Activated naive CD4-positive, alpha-beta T cell treated with anti-CD3 and anti-CD28 coated beads, Interleukin-2, amount 50 U/mL, for 72 hours (primary cell): Measurements from ENCODE around the gene CDC45. TPM values are rescaled to one million over a fixed set of nuclear protein-coding genes. Genes with fewer than 3 reads are reported as not detected.
"Not testable (repeated sequence)": the region's sequence is repeated elsewhere in the genome, so short reads cannot be mapped to it uniquely, and the experiment has no call there.

Experiments
- ATAC-seq, 2 donors: fragments of 150-1000 bp; cut with Tn5 transposase; 2 replicates each; pipeline ENCODE4 v1.10.0; 2021; ENCODE audit warnings: mild to moderate bottlenecking in 2 of 2, moderate library complexity in 2 of 2
- DNase-seq, 2 donors: peaks; one replicate each; pipeline ENCODE4 v3.0.0; 2021 to 2022; ENCODE audit warnings: low spot score in 2 of 2
- H3K27ac Mint-ChIP-seq, 2 donors: one replicate each; pipeline ENCODE4 v1.8.0; 2022; ENCODE audit warnings: mild to moderate bottlenecking in 2 of 2, mixed read lengths in 2 of 2
- H3K36me3 Mint-ChIP-seq, 2 donors: one replicate each; pipeline ENCODE4 v1.8.0; 2022; ENCODE audit warnings: mixed read lengths in 2 of 2
- H3K9me3 Mint-ChIP-seq, 2 donors: one replicate each; pipeline ENCODE4 v1.8.0; 2022; ENCODE audit warnings: mixed read lengths in 2 of 2
- total RNA-seq, 2 donors: library from RNA; stranded (reverse); gene quantifications; one replicate each; pipeline ENCODE4 v1.2.3, GENCODE V29; 2022

CDC45 gene, protein sequence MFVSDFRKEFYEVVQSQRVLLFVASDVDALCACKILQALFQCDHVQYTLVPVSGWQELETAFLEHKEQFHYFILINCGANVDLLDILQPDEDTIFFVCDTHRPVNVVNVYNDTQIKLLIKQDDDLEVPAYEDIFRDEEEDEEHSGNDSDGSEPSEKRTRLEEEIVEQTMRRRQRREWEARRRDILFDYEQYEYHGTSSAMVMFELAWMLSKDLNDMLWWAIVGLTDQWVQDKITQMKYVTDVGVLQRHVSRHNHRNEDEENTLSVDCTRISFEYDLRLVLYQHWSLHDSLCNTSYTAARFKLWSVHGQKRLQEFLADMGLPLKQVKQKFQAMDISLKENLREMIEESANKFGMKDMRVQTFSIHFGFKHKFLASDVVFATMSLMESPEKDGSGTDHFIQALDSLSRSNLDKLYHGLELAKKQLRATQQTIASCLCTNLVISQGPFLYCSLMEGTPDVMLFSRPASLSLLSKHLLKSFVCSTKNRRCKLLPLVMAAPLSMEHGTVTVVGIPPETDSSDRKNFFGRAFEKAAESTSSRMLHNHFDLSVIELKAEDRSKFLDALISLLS
- total RNA-seq, result 10 to 100 TPM; 92.1 to 99.7 TPM

DNA sequence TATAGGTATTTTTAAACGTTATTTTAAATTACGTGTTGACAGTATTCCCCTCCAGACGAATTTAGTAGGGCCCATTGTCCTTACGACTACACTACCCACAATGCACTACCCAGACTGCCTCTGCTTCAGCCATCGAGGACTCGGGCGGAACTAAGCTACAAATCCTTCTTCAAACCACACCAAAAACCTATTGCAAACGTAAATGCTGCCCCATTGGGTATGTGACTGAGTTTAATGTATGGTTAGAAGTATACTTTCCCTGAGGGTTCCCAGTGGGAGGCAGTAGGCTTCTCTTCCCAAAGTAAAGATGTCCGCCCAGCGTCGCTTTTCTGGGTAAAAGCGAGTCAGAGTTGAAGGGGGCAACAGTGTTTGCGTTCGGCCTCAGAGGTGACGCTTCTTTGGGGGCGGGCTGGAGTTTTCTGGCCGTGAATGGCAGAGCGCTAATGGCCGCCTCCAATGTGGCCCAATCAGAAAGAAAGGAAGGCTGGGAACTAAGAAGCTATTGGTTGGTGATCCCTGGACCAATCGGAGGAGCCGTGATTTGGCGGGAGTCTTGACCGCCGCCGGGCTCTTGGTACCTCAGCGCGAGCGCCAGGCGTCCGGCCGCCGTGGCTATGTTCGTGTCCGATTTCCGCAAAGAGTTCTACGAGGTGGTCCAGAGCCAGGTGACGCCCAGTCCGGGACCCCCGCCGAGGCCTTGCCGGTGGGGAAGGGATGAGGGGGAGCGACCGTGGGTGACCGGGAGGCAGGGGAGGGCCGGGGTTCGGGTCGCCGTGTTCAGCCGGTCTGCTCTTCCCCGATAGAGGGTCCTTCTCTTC is at the start of gene CDC45:
CDC45 (plus strand) TSS at position 566 of the 818 bp plus-strand sequence; CDS start at position 615, 49 bp downstream.
- peak within 1 kb of the TSS; percentile 100 for H3K27ac Mint-ChIP-seq
- DNase-seq (peak; percentile 88 to 95), ATAC-seq (peak; percentile 93 to 94)
- no peaks in the 10 kb centered on the region for H3K9me3 Mint-ChIP-seq
- H3K36me3 Mint-ChIP-seq, result peaks cover 28 to 41% of the 10 kb centered on the region in 2 donors

GRCh38 chr22:19429950-19430889 is 49.5 kb upstream of the CDC45 start:
- peak; percentile 4 to 15 for ATAC-seq
- no peaks in the 10 kb centered on the region for H3K9me3 Mint-ChIP-seq
- DNase-seq, result no peak
- peaks cover 5 to 40% of the 10 kb centered on the region in 2 donors for H3K36me3 Mint-ChIP-seq
- peak overlapping the region; percentile 65 to 82 for H3K27ac Mint-ChIP-seq

DNA sequence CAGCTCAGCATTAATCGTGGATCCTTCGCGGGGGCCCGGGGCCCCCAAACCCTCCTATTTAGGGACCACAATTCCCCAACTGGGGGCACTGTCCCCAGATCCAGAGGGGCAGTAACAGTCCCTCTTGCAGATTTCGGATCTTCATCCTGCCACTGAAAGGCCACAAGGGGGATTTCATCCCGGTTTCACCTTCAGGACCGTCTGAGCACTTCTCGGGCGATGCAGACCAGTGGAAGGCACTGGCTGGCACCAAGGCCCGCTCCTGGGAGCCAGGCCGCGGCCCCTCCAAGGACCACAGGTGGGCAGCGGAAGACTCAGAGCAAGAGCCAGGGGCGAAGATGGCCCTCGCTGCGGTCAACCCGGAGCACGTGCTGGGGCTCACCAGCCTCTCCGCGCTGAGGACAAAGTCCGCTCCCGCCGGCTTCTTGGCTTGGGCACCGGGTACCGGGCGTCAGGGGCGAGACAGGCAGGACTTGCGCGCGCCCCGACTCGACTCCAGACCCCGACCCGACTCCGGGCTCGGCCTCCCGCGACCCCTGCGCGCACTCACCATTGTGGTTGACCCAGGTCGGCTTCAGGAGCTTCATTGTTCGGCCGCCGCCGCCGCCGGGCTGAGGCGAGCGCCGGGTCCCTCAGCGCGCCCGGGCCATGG is 48.7 kb upstream of the CDC45 start:
- Mint-ChIP-seq H3K36me3 (peaks cover 5 to 39% of the 10 kb centered on the region in 2 donors), H3K9me3 (no peaks in the 10 kb centered on the region), H3K27ac (peak overlapping the region; percentile 65 to 82)
- ATAC-seq (peak in 1 of 2 donors; percentile 5), DNase-seq (peak in 1 of 2 donors; percentile 29)

DNA sequence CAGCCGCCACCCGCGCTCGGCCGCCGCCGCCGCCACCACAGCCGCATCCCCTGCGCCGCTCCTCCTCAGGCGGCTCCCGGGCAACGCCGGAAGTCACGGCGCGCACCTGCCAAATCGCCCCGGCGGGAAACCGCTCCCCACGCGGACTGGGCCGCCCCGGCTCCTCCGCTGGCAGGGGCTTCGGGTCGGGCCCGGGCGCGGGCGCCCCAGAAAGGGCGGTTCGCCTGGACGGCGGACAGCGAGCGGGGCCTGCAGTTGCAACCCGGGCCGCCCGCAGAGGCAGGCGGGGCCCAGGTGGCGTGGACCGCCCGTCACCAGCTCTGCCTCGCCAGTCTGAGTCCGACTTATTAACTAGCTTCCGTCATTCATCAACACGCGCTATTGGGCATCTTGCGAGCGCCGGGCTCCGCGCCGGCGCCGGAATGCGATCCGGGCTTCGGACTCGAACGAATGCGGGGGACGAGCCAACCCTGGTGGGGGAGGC is 48.0 kb upstream of the CDC45 start, which contains the start of gene HIRA:
HIRA (minus strand) TSS at position 85 of the 484 bp plus-strand sequence. CDS start 257 bp downstream, outside the sequence.
- DNase-seq, result peak; percentile 84 to 95
- Mint-ChIP-seq H3K36me3 (peaks cover 5 to 32% of the 10 kb centered on the region in 2 donors), H3K9me3 (no peaks in the 10 kb centered on the region), H3K27ac (peak within 1 kb of the TSS; percentile 92 to 93)
- ATAC-seq, result peak; percentile 56 to 71

DNA sequence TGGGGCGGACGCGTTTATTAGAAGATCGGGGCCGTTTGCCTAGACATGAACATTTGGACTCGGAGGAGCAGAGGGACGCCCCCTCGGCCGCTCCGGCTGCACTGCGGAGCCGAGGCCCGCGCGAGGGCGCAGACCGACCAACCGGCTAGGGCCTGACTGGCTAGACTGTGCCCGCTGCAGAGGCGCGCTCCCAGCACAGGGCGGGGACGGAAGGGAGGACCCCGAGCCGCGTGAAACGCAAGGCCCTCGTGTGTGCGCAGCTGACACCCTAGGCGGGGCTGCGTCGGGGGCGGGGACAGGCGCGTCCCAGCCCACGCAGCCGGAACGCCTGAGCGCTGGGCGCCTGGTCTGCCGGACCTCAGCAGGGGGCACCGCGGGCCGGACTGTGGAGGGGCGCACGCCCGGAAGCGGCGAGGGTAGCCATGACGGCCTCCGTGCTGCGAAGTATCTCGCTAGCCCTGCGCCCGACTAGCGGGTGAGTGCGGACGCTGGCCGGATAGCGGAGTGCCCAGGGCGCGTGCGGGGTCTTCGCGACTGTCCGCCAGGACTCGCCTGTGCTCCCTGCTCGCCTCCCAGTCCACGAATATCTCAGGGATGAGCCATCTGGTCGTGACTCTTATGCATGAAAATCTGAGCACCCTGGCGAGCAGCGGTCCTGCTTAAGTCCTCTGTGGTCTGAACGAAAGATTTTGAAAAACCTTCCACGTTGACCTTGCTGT is 47.4 kb upstream of the CDC45 start, which contains the start of gene MRPL40:
MRPL40 (plus strand) TSS at position 413 of the 719 bp plus-strand sequence; CDS start at position 423, 10 bp downstream.
- H3K36me3 Mint-ChIP-seq, result peaks cover 5 to 26% of the 10 kb centered on the region in 2 donors
- H3K27ac Mint-ChIP-seq, result peak within 1 kb of the TSS; percentile 92 to 93
- no peaks in the 10 kb centered on the region for H3K9me3 Mint-ChIP-seq
- DNase-seq (peak; percentile 87 to 89), ATAC-seq (peak; percentile 88 to 90)

- Mint-ChIP-seq H3K36me3 (peaks cover 5 to 16% of the 10 kb centered on the region in 2 donors), H3K27ac (peak overlapping the region; percentile 33 to 93), H3K9me3 (no peaks in the 10 kb centered on the region)
- ATAC-seq (peak in 1 of 2 donors; percentile 13), DNase-seq (no peak)
These were observed 45.3 kb upstream of the CDC45 start for GRCh38 chr22:19434401-19434800.

GRCh38 chr22:19434829-19435580 is 44.7 kb upstream of the CDC45 start:
- no peaks in the 10 kb centered on the region for H3K9me3 Mint-ChIP-seq
- H3K27ac Mint-ChIP-seq, result peak overlapping the region in 1 of 2 donors; percentile 57
- ATAC-seq (no peak), DNase-seq (no peak)
- peaks cover 4 to 13% of the 10 kb centered on the region in 2 donors for H3K36me3 Mint-ChIP-seq

- peak overlapping the region; percentile 11 to 70 for H3K27ac Mint-ChIP-seq
- DNase-seq, H3K36me3 Mint-ChIP-seq, H3K9me3 Mint-ChIP-seq, ATAC-seq: not testable (repeated sequence)
These were observed 43.1 kb upstream of the CDC45 start for GRCh38 chr22:19436444-19437161.

DNA sequence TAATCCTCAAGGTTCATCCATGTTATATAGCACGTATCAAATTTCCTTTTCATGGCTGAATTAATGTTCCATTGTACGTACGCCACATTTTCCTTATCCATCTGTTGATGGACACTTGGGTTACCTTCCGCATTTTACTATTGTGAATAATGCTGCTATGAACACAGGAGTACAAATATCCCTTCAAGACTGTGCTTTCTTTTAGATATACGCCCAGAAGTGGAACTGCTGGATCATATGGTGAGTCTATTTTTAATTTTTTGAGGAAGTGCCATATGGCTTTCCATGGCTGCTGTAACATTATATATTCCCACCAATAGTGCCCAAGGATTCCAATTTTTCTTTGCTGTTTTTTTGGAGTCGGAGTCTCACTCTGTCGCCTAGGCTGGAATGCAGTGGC is 41.4 kb upstream of the CDC45 start:
- H3K9me3 Mint-ChIP-seq, result no peaks in the 10 kb centered on the region
- no peak for ATAC-seq
- H3K27ac Mint-ChIP-seq, result peak overlapping the region in 1 of 2 donors; percentile 16
- H3K36me3 Mint-ChIP-seq, result peaks cover 0 to 11% of the 10 kb centered on the region in 2 donors
- no peak for DNase-seq

DNA sequence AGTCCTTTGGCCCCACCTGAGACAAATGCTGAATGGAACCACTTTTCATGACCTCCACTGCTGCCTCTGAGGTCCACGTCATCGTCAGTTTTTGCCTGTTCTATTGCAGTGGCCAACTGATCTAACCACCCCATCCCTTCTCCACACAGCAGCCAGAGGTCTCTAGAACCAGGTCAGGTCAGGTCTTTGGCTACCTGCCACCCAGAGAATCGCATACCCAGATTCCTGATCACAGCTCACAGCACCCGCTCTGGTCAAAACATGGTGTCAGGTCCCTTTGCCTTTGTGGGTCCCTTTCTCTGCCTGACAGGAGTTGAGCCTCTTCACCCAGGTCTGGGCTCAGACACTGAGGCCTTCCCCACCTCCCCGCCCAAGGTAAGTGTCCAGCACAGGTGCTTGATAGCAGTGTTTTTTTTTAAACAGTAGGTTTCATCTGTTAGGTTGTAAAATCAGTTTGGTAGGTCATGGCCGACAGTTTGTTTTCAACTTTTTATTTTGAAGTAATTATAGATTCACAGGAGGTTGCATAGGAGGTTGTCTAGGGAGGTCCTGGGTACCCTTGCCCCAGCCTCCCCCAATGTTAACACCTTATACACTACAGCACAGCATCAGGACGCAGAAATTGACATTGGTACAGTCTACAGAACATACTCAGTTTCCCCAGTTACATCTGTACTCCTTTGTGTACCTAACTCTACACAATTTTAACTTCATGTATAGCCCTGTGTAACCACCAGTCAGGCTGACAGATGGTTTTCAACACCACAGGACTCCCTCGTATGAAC is 39.1 kb upstream of the CDC45 start:
- ATAC-seq (no peak), DNase-seq (no peak)
- Mint-ChIP-seq H3K9me3 (no peaks in the 10 kb centered on the region), H3K36me3 (peaks cover 0 to 10% of the 10 kb centered on the region in 2 donors), H3K27ac (peak overlapping the region; percentile 36 to 74)

GRCh38 chr22:19442166-19442565 is 37.6 kb upstream of the CDC45 start:
- H3K9me3 Mint-ChIP-seq, result no peaks in the 10 kb centered on the region
- H3K27ac Mint-ChIP-seq, result peak overlapping the region; percentile 31 to 44
- ATAC-seq, result no peak
- H3K36me3 Mint-ChIP-seq, result peaks cover 11 to 21% of the 10 kb centered on the region in 2 donors
- DNase-seq, result no peak

DNA sequence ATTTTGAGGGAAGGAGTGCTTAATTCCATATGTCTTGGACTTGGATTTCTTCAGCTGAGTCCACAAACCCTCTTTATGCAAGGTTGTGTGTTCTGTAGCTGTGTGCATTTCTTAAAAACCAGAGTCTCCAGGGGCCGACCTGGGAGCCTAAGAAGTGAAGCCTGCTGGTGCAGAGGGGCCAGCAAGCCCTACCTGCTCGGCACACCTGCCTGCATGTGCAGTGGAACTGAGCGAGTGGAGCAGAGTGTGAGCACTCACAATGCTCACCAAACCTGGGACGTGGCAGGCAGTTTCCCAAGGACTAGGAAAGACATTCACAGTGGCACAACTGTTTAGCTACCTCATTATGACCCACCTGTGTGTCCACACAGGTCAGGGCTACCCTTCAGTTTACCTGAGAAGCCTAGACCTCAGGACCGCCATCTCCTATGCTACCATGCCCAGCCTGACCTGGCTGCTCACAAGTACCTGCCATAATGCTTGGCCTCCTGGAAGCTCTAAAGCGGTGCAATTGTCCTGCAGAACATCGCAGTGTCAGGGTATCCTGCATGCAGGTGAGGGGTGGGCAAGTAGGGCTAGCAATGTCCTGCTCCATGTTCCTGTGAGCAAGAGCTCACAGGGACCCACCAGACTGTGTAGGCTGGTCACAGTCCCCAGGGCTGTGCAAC is 36.0 kb upstream of the CDC45 start:
- H3K36me3 Mint-ChIP-seq, result peaks cover 21 to 23% of the 10 kb centered on the region in 2 donors
- H3K9me3 Mint-ChIP-seq, result no peaks in the 10 kb centered on the region
- ATAC-seq (no peak), DNase-seq (no peak)
- peak overlapping the region in 1 of 2 donors; percentile 55 for H3K27ac Mint-ChIP-seq
